ENCODE results near the gene GIMAP8. TPM values are rescaled to one million over a fixed set of nuclear protein-coding genes. Genes with fewer than 3 reads are reported as not detected.

Gene GIMAP8
- 16.2 TPM for total RNA-seq
- long read RNA-seq, full-length matches to known transcripts = 23 of 41 reads
- long read RNA-seq, partial matches to known transcripts = 17 of 41 reads
- long read RNA-seq, other reads (novel, unspliced or antisense) = 1 of 41 reads

DNA sequence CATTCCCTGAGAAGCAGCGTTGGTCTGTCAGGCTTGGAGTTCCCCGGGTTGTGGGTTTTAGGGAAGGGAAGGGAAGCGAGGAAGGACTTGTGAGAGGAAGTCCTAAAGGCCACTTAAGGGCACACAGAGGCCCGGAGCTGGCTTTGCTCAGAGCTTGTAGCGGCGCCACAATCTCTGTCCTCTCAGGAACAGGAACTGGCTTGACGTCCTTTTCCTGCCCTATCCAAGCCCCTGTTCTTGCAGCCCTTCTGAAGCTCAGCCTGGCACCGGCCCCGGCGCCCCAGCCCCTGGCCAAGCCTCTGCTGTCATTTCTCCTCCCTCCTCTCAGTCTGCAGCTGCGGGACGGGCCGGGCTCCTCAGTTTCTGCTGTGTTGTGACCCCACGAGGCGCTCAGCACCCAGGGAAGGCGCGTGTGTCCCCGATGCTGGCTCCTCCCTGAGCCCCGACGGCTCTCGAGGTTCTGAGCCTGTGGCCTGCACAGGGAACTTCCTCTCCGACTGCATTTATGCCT is at the start of gene GIMAP8:
Gene GIMAP8, plus strand, starts transcription at position 140 of the 511 bp plus-strand sequence. CDS start 16,069 bp downstream, outside the sequence.
- intact Hi-C loops (cut with micrococcal nuclease) = loop anchor here (10.0 kb wide), 1 partner anchor 284 kb away; the partner anchor contains the start of gene GIMAP5
- ATAC-seq = peak; percentile 89
- peak; percentile 84 for DNase-seq

DNA sequence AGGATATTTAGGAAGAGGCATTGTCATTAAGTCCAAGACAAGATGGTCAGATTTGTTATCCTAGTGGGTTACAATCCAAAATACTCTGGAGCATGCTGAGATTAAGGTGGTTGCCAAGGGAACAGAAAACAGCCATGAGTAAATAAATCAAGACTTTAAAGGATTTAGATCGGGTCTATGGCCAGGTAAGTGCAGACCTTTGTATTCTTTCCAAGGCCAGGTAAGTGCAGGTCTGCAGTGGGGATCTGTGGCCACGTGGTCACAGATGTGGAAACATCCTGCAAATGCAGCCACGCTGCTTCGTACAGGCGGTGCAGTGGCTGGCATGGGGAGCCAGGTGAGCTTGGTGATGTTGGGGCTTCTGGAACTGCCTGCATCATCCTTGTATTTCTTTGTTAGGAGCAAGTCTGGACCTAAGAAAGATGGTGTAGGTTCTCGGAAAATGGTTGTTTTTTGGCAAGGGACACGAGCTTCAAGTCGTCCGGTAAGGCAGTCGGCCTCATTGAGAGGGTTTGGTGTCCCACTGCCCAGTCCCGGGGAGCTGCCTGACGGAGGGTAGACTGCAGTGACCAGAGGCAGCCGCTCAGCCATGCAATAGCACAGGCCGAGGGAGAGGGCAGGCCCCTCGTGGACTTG is 49.5 kb upstream of the GIMAP8 start:
- intact Hi-C loops (cut with micrococcal nuclease) = no loop called here
- ATAC-seq (no peak), DNase-seq (no peak)

GRCh38 chr7:150401424-150401790 is 49.0 kb upstream of the GIMAP8 start:
- ATAC-seq = no peak
- DNase-seq = no peak
- intact Hi-C loops (cut with micrococcal nuclease) = no loop called here

- intact Hi-C loops (cut with micrococcal nuclease) = no loop called here
- DNase-seq = no peak
- ATAC-seq = no peak
These were observed 48.4 kb upstream of the GIMAP8 start for GRCh38 chr7:150401861-150402631.

GRCh38 chr7:150402671-150403321 is 47.6 kb upstream of the GIMAP8 start:
- DNase-seq (no peak), ATAC-seq (no peak)
- intact Hi-C loops (cut with micrococcal nuclease) = no loop called here

DNA sequence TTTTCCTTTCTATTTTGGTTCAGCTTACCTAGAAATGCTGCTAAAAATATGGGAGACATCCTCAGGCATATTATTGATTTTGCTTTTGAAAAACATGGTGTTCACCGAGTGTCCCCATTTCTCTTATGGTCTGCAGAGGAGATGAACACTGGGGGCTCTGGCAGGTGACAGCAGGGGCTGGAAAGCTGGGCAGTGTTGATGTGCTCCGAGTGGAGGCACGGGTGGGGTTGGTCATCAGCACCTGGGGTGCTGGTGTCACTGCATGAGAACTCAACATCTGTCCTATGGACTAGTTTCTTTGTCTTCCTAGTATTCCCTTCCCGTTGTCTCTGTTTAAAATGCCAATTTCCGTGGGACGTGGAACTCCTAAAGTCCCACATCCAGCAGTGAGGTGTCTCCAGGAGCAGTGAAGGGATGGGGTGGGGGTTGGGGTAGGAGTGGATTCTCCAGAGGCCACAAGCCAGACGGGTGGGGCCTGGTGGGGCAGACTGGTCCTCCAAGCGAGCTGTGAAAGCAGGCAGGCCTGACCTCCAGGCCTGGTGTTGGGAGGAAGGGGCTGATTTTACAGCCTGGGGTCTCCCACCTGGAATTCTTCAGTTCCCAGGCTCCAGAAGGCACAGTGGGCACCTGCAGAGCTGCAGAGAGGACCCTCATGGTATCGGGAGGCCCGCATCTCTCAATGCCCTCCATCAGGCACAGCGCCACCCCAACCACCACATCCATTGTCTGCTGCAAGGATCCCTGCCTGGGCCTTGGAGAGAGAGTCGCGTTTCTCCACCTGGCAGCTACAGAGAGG is 46.9 kb upstream of the GIMAP8 start:
- DNase-seq = no peak
- no peak for ATAC-seq
- intact Hi-C loops (cut with micrococcal nuclease) = no loop called here

GRCh38 chr7:150404172-150404804 is 46.1 kb upstream of the GIMAP8 start:
- intact Hi-C loops (cut with micrococcal nuclease) = no loop called here
- DNase-seq = no peak
- no peak for ATAC-seq

DNA sequence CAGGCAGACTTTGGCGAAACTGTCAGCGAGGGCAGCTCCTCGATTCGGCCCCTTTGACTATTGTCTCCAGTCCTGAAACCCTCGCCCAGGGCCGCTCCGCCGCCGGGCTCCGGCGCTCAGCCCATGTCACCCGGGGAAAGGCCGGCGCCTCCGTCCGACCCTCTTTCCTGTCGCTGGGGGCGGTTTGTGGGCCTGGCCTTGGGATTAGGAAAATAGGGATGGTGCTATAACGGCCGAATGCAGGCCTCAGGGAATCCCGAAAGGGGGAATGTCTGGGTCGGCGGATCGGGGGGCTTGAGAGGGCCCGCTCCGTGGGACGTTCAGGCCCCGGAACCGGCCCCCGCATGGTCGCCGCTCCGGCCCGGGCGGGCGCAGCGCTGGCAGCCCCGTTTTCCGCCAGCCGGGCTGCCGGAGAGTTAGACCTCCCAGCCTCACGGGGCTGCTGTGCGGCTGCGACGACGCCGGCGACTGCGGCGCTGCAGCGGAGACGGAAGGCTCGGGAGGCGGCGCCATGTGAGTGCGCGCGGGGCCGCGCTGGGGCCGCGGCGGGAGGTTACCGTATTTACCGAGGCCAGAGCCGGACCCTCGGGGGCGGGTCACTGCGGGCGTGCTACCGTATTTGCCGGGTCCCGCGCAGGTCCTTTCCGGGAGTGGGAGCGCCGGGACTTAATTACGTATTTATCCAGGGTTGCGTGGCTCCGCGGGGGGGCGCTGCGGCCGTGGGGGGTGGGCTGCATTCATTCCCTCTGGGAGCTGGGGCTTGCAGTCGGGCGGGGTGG is 45.4 kb upstream of the GIMAP8 start:
- intact Hi-C loops (cut with micrococcal nuclease) = no loop called here
- DNase-seq = peak; percentile 96
- ATAC-seq = peak; percentile 96

GRCh38 chr7:150405584-150406311 is 44.7 kb upstream of the GIMAP8 start:
- peak; percentile 54 for ATAC-seq
- intact Hi-C loops (cut with micrococcal nuclease) = no loop called here
- no peak for DNase-seq

- ATAC-seq = no peak
- intact Hi-C loops (cut with micrococcal nuclease) = no loop called here
- DNase-seq = no peak
These were observed 44.2 kb upstream of the GIMAP8 start for GRCh38 chr7:150406312-150406566.

DNA sequence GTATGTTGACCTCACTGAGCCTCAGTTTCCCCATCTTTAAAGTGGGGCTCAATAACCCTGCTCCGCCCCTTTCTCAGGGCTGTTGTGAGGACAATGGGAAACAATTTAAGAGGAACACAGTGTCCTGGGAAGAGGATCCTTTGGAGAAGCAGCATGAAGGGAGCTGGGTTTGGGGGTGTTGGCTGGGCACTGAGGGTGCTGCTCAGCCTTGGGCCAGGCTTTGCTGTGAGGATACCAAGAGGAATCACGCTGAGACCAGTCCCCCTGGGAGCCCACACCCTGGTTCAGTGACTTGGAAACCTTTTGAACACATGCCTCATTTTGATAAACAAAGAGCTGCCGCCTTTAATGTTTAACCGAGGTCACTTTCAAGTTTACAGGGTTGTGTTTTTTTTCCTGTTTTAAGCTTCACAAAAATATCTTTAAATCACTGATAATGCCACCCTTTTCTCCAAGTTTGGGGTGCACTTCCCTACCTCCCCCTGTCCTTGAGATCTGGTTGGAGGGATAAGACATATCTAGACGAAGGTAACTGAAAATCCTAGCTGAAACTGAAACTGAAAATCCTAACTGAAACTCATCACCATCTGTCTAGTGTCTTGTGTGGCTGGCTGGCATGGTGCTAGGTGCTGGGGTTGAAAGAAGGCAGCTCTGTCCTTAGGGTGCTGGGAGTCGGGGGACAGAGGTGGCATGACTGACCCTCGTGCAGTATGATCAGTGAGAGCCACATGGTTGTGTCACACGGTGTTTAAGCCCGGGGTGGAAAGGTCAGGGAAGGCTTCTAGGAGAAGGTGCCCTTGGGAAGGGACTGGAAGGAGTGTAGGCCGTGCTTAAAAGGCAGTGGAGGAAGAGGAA is 43.6 kb upstream of the GIMAP8 start:
- DNase-seq (no peak), ATAC-seq (no peak)
- intact Hi-C loops (cut with micrococcal nuclease) = no loop called here

DNA sequence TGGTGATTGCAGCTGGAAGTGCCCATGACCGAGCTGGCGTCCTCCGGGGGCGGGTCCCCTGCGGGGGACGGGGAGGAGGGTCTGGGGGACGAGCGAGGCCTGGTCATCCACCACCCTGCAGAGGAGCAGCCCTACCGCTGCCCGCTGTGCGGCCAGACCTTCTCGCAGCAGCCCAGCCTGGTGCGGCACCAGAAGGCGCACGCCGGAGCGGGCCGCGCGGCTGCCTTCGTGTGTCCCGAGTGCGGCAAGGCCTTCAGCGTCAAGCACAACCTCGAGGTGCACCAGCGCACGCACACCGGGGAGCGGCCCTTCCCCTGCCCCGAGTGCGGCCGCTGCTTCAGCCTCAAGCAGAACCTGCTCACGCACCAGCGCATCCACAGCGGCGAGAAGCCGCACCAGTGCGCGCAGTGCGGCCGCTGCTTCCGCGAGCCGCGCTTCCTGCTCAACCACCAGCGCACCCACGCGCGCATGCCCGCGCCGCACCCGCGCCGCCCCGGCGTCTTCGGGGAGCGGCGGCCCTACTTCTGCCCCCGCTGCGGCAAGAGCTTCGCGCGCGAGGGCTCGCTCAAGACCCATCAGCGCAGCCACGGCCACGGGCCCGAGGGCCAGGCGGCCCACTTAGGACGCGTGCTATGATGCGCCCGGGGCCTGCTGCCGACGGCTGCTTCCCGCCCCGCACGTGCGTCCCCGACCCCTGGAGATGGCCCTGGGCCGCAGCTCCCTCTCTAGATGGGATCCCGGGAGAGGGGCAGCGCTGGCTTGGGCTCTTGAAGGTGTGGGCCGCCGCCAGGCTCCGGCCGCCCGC is 42.6 kb upstream of the GIMAP8 start:
- no peak for DNase-seq
- no peak for ATAC-seq
- intact Hi-C loops (cut with micrococcal nuclease) = no loop called here

- intact Hi-C loops (cut with micrococcal nuclease) = no loop called here
- no peak for DNase-seq
- ATAC-seq = no peak
These were observed 41.8 kb upstream of the GIMAP8 start for GRCh38 chr7:150408393-150409299.

- ATAC-seq (no peak), DNase-seq (no peak)
- intact Hi-C loops (cut with micrococcal nuclease) = no loop called here
These were observed 41.0 kb upstream of the GIMAP8 start for GRCh38 chr7:150409300-150410030.

Data from left ventricle myocardium superior (tissue), 1 donor.